Hippocampal formation (tissue), 2 donors: ENCODE measurements around the gene HIVEP1.
A peak's percentile ranks its signal among the peaks of the same experiment; 100 is the strongest.

ENCODE experiments used
- DNase-seq, 2 donors: peaks; one replicate each; lab custom pipeline; 2025; lab: John Stamatoyannopoulos, UW

The HIVEP1 gene

GRCh38 chr6:12051861-12052368 is 39.8 kb downstream of the HIVEP1 start:
- DNase-seq: no peak

- no peak for DNase-seq
These were observed 46.3 kb downstream of the HIVEP1 start for GRCh38 chr6:12058172-12058961.

GRCh38 chr6:12060780-12061609 is 48.9 kb downstream of the HIVEP1 start:
- DNase-seq: peak in 1 of 2 donors; percentile 72

- no peak for DNase-seq
These were observed 50.5 kb downstream of the HIVEP1 start for GRCh38 chr6:12062605-12063004.

- no peak for DNase-seq
These were observed 52.0 kb downstream of the HIVEP1 start for GRCh38 chr6:12064131-12064530.

- no peak for DNase-seq
These were observed 52.5 kb downstream of the HIVEP1 start for GRCh38 chr6:12064538-12065071.

GRCh38 chr6:12065321-12066140 is 53.4 kb downstream of the HIVEP1 start:
- DNase-seq: no peak

GRCh38 chr6:12066297-12066696 is 54.2 kb downstream of the HIVEP1 start:
- no peak for DNase-seq

- no peak for DNase-seq
These were observed 56.9 kb downstream of the HIVEP1 start for GRCh38 chr6:12068899-12069557.

- no peak for DNase-seq
These were observed 57.9 kb downstream of the HIVEP1 start for GRCh38 chr6:12069891-12070529.

- DNase-seq: no peak
These were observed 59.0 kb downstream of the HIVEP1 start for GRCh38 chr6:12071064-12071615.

GRCh38 chr6:12075067-12075563 is 63.0 kb downstream of the HIVEP1 start:
- no peak for DNase-seq

GRCh38 chr6:12077021-12077710 is 65.1 kb downstream of the HIVEP1 start:
- no peak for DNase-seq

- no peak for DNase-seq
These were observed 65.9 kb downstream of the HIVEP1 start for GRCh38 chr6:12078014-12078413.

GRCh38 chr6:12081771-12082170 is 69.7 kb downstream of the HIVEP1 start:
- DNase-seq: no peak

- no peak for DNase-seq
These were observed 70.3 kb downstream of the HIVEP1 start for GRCh38 chr6:12082368-12082767.

- no peak for DNase-seq
These were observed 71.2 kb downstream of the HIVEP1 start for GRCh38 chr6:12083302-12083701.

- no peak for DNase-seq
These were observed 71.7 kb downstream of the HIVEP1 start for GRCh38 chr6:12083763-12084162.

- DNase-seq: no peak
These were observed 72.6 kb downstream of the HIVEP1 start for GRCh38 chr6:12084681-12085080.

GRCh38 chr6:12088531-12088930 is 76.4 kb downstream of the HIVEP1 start:
- no peak for DNase-seq
